GM23338 (cell line): Measurements from ENCODE around the gene MTERF2. TPM values are rescaled to one million over a fixed set of nuclear protein-coding genes. Genes with fewer than 3 reads are reported as not detected.

Experiments used
- ATAC-seq: fragments of 200-7000 bp; cut with Tn5 transposase; 3 replicates; pipeline ENCODE4 v1.9.1; 2020
- DNase-seq: peaks from one replicate; pipeline ENCODE4 v3.0.0-alpha.2; 2015; ENCODE audit warnings: low spot score
- H2AFZ ChIP-seq: fragments of 200-600 bp; sonication (generic); 2 replicates; pipeline ENCODE4 v1.8.0; 2016; ENCODE audit warnings: antibody characterized with exemption, mild to moderate bottlenecking, moderate library complexity
- H3F3A ChIP-seq: fragments of 200-600 bp; sonication (generic); replicated peaks from 2 replicates; pipeline ENCODE4 v1.8.0; 2017; ENCODE audit warnings: antibody characterized with exemption, mixed run types, low read depth
- H3K27ac ChIP-seq: fragments of 200-600 bp; sonication (generic); 2 replicates; pipeline ENCODE4 v1.6.1; 2016; ENCODE audit warnings: low read depth
- H3K27me3 ChIP-seq: fragments of 200-600 bp; sonication (generic); 2 replicates; pipeline ENCODE4 v1.8.0; 2016; ENCODE audit warnings: mild to moderate bottlenecking, mixed run types, moderate library complexity; ENCODE audit not compliant: insufficient read depth
- H3K36me3 ChIP-seq: fragments of 200-600 bp; sonication (generic); 2 replicates; pipeline ENCODE4 v1.8.0; 2016; ENCODE audit warnings: mild to moderate bottlenecking; ENCODE audit not compliant: insufficient read depth
- H3K4me1 ChIP-seq: fragments of 200-600 bp; sonication (generic); 2 replicates; pipeline ENCODE4 v1.8.0; 2016; ENCODE audit warnings: mild to moderate bottlenecking, moderate library complexity; ENCODE audit not compliant: insufficient read depth
- H3K4me2 ChIP-seq: fragments of 200-600 bp; sonication (generic); 2 replicates; pipeline ENCODE4 v1.7.1; 2017; ENCODE audit warnings: mixed run types
- H3K4me3 ChIP-seq: fragments of 200-600 bp; sonication (generic); 2 replicates; pipeline ENCODE4 v1.6.1; 2016; ENCODE audit warnings: mixed run types
- H3K79me2 ChIP-seq: fragments of 200-600 bp; sonication (generic); replicated peaks from 2 replicates; pipeline ENCODE4 v1.8.0; 2017; ENCODE audit warnings: mild to moderate bottlenecking; ENCODE audit not compliant: insufficient read depth
- H3K9me2 ChIP-seq: fragments of 200-600 bp; sonication (generic); 2 replicates; pipeline ENCODE4 v1.8.0; 2017; ENCODE audit not compliant: insufficient read depth
- H4K20me1 ChIP-seq: fragments of 200-600 bp; sonication (generic); replicated peaks from 2 replicates; pipeline ENCODE4 v1.8.0; 2017; ENCODE audit warnings: mild to moderate bottlenecking; ENCODE audit not compliant: insufficient read depth
- H3K27ac Mint-ChIP-seq: 2 replicates; pipeline ENCODE4 v1.8.0; 2020; ENCODE audit warnings: inconsistent platforms, mild to moderate bottlenecking, moderate library complexity, mixed read lengths
- H3K27me3 Mint-ChIP-seq: 3 replicates; pipeline ENCODE4 v1.8.0; 2022; ENCODE audit warnings: low read depth, mild to moderate bottlenecking, moderate library complexity, mixed read lengths, inconsistent platforms; ENCODE audit not compliant: insufficient read depth, poor library complexity
- H3K36me3 Mint-ChIP-seq: 3 replicates; pipeline ENCODE4 v1.8.0; 2021; ENCODE audit warnings: low read depth, mild to moderate bottlenecking, inconsistent platforms, moderate library complexity, mixed read lengths
- H3K4me1 Mint-ChIP-seq: 3 replicates; pipeline ENCODE4 v1.8.0; 2020; ENCODE audit warnings: mild to moderate bottlenecking, inconsistent platforms, mixed read lengths
- H3K4me3 Mint-ChIP-seq: 3 replicates; pipeline ENCODE4 v1.8.0; 2021; ENCODE audit warnings: moderate library complexity, mild to moderate bottlenecking, inconsistent platforms, mixed read lengths
- H3K9me3 Mint-ChIP-seq: 3 replicates; pipeline ENCODE4 v1.8.0; 2020; ENCODE audit warnings: moderate library complexity, mild to moderate bottlenecking, inconsistent platforms, mixed read lengths
- CREB1 ChIP-seq: fragments of 250-450 bp; sonication (Bioruptor Pico); IDR thresholded peaks from 2 replicates; pipeline ENCODE4 v1.5.0; 2020; ENCODE audit warnings: low read depth, mild to moderate bottlenecking, moderate library complexity
- CTCF ChIP-seq, 2 experiments: fragments of 200-600 bp in 1 of 2; sonication (generic) in 1 of 2; conservative IDR thresholded peaks; 2 replicates each; pipeline versions ENCODE4 v1.5.1 to v1.6.1; 2016 to 2017; ENCODE audit warnings: antibody characterized with exemption in 2 of 2, low read depth in 2 of 2, mild to moderate bottlenecking in 2 of 2, moderate library complexity in 1 of 2
- EZH2 ChIP-seq: fragments of 200-600 bp; sonication (generic); IDR thresholded peaks from one replicate; pipeline ENCODE4 v1.8.0; 2017; ENCODE audit warnings: antibody characterized with exemption, mild to moderate bottlenecking, low read depth; ENCODE audit not compliant: unreplicated experiment
- EZH2phosphoT487 ChIP-seq: fragments of 200-600 bp; sonication (generic); IDR thresholded peaks from one replicate; pipeline ENCODE4 v1.8.1; 2018; ENCODE audit warnings: antibody characterized with exemption; ENCODE audit not compliant: unreplicated experiment
- JUNB ChIP-seq: IDR thresholded peaks from one replicate; pipeline ENCODE4 v1.6.1; 2016; ENCODE audit warnings: antibody characterized with exemption; ENCODE audit not compliant: unreplicated experiment
- NANOG ChIP-seq: IDR thresholded peaks from 2 replicates; pipeline ENCODE4 v1.6.1; 2016; ENCODE audit warnings: antibody characterized with exemption, borderline replicate concordance
- POLR2AphosphoS5 ChIP-seq: IDR thresholded peaks from 2 replicates; pipeline ENCODE4 v1.6.1; 2016; ENCODE audit warnings: antibody characterized with exemption, low read depth
- STAT1 ChIP-seq: IDR thresholded peaks from one replicate; pipeline ENCODE4 v1.6.1; 2016; ENCODE audit warnings: antibody characterized with exemption; ENCODE audit not compliant: unreplicated experiment
- ZNF114 ChIP-seq: fragments of 250-450 bp; sonication (Bioruptor Pico); IDR thresholded peaks from 2 replicates; pipeline ENCODE4 v1.5.0; 2020; ENCODE audit warnings: mild to moderate bottlenecking, moderate library complexity
- ZNF331 ChIP-seq: fragments of 250-450 bp; sonication (Bioruptor Pico); IDR thresholded peaks from 2 replicates; pipeline ENCODE4 v1.5.0; 2020; ENCODE audit warnings: low read depth, mild to moderate bottlenecking, moderate library complexity
- polyA plus RNA-seq: library from polyadenylated mRNA; unstranded; fragments of >200 nt; fragmentation: Nextera tagmentation; extraction: Ambion mirVana; gene quantifications from 2 replicates; pipeline ENCODE4 v1.2.1, GENCODE V29; 2016
- total RNA-seq: library from RNA; depleted of rRNA; stranded (reverse); fragments of >200 nt; shearing (Covaris generic); gene quantifications from 2 replicates; pipeline ENCODE4 v1.2.3, GENCODE V29; 2014
- TF ChIP-seq, protein P1 (sequence below): fragments of 250-450 bp; sonication (Bioruptor Pico); IDR thresholded peaks from 2 replicates; pipeline ENCODE4 v1.5.0; 2020; ENCODE audit warnings: mild to moderate bottlenecking, moderate library complexity
- TF ChIP-seq, protein P2 (sequence below): IDR thresholded peaks from 2 replicates; pipeline ENCODE4 v1.6.1; 2016; ENCODE audit warnings: antibody characterized with exemption
- TF ChIP-seq, protein P3 (sequence below): IDR thresholded peaks from one replicate; pipeline ENCODE4 v1.6.1; 2018; ENCODE audit warnings: antibody characterized with exemption; ENCODE audit not compliant: unreplicated experiment

MTERF2 gene
- total and polyA plus RNA-seq, 2 experiments from 2014 or later, result 9.2 to 11.0 TPM

DNA sequence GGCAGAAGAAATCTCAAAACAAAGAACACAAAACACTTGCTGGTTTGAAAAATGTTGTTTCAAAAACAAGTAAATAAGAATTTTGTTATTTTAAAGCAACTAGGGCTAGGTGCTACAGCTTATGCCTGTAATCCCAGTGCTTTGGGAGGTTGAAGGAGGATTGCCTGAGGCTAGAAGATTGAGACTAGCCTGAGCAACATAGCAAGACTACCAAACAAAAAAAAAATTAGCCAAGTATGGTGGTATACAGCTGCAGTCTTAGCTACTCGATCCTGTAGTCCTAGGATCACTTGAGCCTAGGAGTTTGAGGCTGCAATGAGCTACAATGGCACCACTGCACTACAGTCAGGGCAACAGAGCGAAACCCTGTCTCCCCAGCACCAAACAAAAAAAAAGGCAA is 32.6 kb upstream of the MTERF2 start:
- Histone ChIP-seq H3K4me2 (no peak overlapping the region), H3K27ac (no peak overlapping the region), H3F3A (no peaks in the 10 kb centered on the region), H4K20me1 (no peaks in the 10 kb centered on the region), H3K27me3 (no peaks in the 10 kb centered on the region), H3K4me1 (no peaks in the 10 kb centered on the region), H3K36me3 (peaks cover 4% of the 10 kb centered on the region; the same call in 1 of the 2 replicates), H3K9me2 (no peaks in the 10 kb centered on the region), H2AFZ (no peak overlapping the region), H3K4me3 (no peak overlapping the region), H3K79me2 (no peaks in the 10 kb centered on the region)
- Mint-ChIP-seq H3K4me1 (no peaks in the 10 kb centered on the region), H3K9me3 (no peaks in the 10 kb centered on the region), H3K36me3 (no peaks in the 10 kb centered on the region), H3K4me3 (no peak overlapping the region), H3K27ac (no peak overlapping the region), H3K27me3 (peaks cover 2% of the 10 kb centered on the region)
- ATAC-seq, result no peak
- no peak for DNase-seq
- TF ChIP-seq STAT1 (no peak), NANOG (no peak), CREB1 (CRISPR knock-in tag) (no peak), CTCF (conservative IDR thresholded peaks at IDR 0.05; ENCODE audit: low read depth in 2 of 2) (no peak), ZNF331 (CRISPR knock-in tag) (no peak), ZNF114 (CRISPR knock-in tag) (no peak), POLR2AphosphoS5 (no peak), EZH2phosphoT487 (no peak), EZH2 (no peak), JUNB (no peak)
- TF ChIP-seq, protein P1, sequence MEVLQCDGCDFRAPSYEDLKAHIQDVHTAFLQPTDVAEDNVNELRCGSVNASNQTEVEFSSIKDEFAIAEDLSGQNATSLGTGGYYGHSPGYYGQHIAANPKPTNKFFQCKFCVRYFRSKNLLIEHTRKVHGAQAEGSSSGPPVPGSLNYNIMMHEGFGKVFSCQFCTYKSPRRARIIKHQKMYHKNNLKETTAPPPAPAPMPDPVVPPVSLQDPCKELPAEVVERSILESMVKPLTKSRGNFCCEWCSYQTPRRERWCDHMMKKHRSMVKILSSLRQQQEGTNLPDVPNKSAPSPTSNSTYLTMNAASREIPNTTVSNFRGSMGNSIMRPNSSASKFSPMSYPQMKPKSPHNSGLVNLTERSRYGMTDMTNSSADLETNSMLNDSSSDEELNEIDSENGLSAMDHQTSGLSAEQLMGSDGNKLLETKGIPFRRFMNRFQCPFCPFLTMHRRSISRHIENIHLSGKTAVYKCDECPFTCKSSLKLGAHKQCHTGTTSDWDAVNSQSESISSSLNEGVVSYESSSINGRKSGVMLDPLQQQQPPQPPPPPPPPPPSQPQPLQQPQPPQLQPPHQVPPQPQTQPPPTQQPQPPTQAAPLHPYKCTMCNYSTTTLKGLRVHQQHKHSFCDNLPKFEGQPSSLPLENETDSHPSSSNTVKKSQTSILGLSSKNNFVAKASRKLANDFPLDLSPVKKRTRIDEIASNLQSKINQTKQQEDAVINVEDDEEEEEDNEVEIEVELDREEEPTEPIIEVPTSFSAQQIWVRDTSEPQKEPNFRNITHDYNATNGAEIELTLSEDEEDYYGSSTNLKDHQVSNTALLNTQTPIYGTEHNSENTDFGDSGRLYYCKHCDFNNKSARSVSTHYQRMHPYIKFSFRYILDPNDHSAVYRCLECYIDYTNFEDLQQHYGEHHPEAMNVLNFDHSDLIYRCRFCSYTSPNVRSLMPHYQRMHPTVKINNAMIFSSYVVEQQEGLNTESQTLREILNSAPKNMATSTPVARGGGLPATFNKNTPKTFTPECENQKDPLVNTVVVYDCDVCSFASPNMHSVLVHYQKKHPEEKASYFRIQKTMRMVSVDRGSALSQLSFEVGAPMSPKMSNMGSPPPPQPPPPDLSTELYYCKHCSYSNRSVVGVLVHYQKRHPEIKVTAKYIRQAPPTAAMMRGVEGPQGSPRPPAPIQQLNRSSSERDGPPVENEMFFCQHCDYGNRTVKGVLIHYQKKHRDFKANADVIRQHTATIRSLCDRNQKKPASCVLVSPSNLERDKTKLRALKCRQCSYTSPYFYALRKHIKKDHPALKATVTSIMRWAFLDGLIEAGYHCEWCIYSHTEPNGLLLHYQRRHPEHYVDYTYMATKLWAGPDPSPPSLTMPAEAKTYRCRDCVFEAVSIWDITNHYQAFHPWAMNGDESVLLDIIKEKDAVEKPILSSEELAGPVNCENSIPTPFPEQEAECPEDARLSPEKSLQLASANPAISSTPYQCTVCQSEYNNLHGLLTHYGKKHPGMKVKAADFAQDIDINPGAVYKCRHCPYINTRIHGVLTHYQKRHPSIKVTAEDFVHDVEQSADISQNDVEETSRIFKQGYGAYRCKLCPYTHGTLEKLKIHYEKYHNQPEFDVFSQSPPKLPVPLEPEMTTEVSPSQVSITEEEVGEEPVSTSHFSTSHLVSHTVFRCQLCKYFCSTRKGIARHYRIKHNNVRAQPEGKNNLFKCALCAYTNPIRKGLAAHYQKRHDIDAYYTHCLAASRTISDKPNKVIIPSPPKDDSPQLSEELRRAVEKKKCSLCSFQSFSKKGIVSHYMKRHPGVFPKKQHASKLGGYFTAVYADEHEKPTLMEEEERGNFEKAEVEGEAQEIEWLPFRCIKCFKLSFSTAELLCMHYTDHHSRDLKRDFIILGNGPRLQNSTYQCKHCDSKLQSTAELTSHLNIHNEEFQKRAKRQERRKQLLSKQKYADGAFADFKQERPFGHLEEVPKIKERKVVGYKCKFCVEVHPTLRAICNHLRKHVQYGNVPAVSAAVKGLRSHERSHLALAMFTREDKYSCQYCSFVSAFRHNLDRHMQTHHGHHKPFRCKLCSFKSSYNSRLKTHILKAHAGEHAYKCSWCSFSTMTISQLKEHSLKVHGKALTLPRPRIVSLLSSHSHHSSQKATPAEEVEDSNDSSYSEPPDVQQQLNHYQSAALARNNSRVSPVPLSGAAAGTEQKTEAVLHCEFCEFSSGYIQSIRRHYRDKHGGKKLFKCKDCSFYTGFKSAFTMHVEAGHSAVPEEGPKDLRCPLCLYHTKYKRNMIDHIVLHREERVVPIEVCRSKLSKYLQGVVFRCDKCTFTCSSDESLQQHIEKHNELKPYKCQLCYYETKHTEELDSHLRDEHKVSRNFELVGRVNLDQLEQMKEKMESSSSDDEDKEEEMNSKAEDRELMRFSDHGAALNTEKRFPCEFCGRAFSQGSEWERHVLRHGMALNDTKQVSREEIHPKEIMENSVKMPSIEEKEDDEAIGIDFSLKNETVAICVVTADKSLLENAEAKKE (CRISPR knock-in tag), result no peak
- TF ChIP-seq, protein P2, sequence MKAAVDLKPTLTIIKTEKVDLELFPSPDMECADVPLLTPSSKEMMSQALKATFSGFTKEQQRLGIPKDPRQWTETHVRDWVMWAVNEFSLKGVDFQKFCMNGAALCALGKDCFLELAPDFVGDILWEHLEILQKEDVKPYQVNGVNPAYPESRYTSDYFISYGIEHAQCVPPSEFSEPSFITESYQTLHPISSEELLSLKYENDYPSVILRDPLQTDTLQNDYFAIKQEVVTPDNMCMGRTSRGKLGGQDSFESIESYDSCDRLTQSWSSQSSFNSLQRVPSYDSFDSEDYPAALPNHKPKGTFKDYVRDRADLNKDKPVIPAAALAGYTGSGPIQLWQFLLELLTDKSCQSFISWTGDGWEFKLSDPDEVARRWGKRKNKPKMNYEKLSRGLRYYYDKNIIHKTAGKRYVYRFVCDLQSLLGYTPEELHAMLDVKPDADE, result no peak
- TF ChIP-seq, protein P3, sequence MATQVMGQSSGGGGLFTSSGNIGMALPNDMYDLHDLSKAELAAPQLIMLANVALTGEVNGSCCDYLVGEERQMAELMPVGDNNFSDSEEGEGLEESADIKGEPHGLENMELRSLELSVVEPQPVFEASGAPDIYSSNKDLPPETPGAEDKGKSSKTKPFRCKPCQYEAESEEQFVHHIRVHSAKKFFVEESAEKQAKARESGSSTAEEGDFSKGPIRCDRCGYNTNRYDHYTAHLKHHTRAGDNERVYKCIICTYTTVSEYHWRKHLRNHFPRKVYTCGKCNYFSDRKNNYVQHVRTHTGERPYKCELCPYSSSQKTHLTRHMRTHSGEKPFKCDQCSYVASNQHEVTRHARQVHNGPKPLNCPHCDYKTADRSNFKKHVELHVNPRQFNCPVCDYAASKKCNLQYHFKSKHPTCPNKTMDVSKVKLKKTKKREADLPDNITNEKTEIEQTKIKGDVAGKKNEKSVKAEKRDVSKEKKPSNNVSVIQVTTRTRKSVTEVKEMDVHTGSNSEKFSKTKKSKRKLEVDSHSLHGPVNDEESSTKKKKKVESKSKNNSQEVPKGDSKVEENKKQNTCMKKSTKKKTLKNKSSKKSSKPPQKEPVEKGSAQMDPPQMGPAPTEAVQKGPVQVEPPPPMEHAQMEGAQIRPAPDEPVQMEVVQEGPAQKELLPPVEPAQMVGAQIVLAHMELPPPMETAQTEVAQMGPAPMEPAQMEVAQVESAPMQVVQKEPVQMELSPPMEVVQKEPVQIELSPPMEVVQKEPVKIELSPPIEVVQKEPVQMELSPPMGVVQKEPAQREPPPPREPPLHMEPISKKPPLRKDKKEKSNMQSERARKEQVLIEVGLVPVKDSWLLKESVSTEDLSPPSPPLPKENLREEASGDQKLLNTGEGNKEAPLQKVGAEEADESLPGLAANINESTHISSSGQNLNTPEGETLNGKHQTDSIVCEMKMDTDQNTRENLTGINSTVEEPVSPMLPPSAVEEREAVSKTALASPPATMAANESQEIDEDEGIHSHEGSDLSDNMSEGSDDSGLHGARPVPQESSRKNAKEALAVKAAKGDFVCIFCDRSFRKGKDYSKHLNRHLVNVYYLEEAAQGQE, result no peak
